Embryonic facial prominence (tissue), 1 donor: ENCODE results near the gene KCNT1.

ENCODE experiments used
- DNase-seq: peaks from one replicate; pipeline ENCODE4 v3.0.0-alpha.2; 2016; ENCODE audit errors: extremely low spot score

KCNT1 gene

GRCh38 chr9:135745686-135746324, 43.8 kb downstream of the KCNT1 start:
- no peak for DNase-seq

GRCh38 chr9:135746565-135746964, 44.6 kb downstream of the KCNT1 start:
- DNase-seq: no peak

- no peak for DNase-seq
These were observed 45.3 kb downstream of the KCNT1 start for GRCh38 chr9:135747311-135747710.

GRCh38 chr9:135748676-135749075, 46.7 kb downstream of the KCNT1 start:
- no peak for DNase-seq

GRCh38 chr9:135749171-135750045, 47.4 kb downstream of the KCNT1 start:
- DNase-seq: no peak

GRCh38 chr9:135750786-135751185, 48.8 kb downstream of the KCNT1 start:
- no peak for DNase-seq

GRCh38 chr9:135751501-135751900, 49.5 kb downstream of the KCNT1 start:
- no peak for DNase-seq

GRCh38 chr9:135752281-135753204, 50.6 kb downstream of the KCNT1 start:
- DNase-seq: no peak

- DNase-seq: no peak
These were observed 51.6 kb downstream of the KCNT1 start for GRCh38 chr9:135753391-135754105.

GRCh38 chr9:135756576-135756975, 54.6 kb downstream of the KCNT1 start:
- DNase-seq: no peak

GRCh38 chr9:135757356-135757755, 55.4 kb downstream of the KCNT1 start:
- no peak for DNase-seq

- DNase-seq: no peak
These were observed 56.1 kb downstream of the KCNT1 start for GRCh38 chr9:135758056-135758455.

GRCh38 chr9:135758870-135759269, 56.9 kb downstream of the KCNT1 start:
- no peak for DNase-seq

GRCh38 chr9:135759676-135760300, 57.8 kb downstream of the KCNT1 start:
- no peak for DNase-seq

GRCh38 chr9:135760465-135760864, 58.5 kb downstream of the KCNT1 start:
- no peak for DNase-seq

- no peak for DNase-seq
These were observed 59.3 kb downstream of the KCNT1 start for GRCh38 chr9:135761150-135761844.

- no peak for DNase-seq
These were observed 59.8 kb downstream of the KCNT1 start for GRCh38 chr9:135761845-135762168.

- no peak for DNase-seq
These were observed 60.9 kb downstream of the KCNT1 start for GRCh38 chr9:135762921-135763320.

GRCh38 chr9:135763716-135764446, 61.9 kb downstream of the KCNT1 start:
- no peak for DNase-seq

GRCh38 chr9:135764731-135765130, 62.7 kb downstream of the KCNT1 start:
- no peak for DNase-seq
